ENCODE data around the gene RPS2. TPM values are rescaled to one million over a fixed set of nuclear protein-coding genes. Genes with fewer than 3 reads are reported as not detected.
A peak's percentile ranks its signal among the peaks of the same experiment; 100 is the strongest.
"Not testable (repeated sequence)": the region's sequence is repeated elsewhere in the genome, so short reads cannot be mapped to it uniquely, and the experiment has no call there.

RPS2 gene
- total RNA-seq, 1 donor from 2014 or later = 1,669 TPM

DNA sequence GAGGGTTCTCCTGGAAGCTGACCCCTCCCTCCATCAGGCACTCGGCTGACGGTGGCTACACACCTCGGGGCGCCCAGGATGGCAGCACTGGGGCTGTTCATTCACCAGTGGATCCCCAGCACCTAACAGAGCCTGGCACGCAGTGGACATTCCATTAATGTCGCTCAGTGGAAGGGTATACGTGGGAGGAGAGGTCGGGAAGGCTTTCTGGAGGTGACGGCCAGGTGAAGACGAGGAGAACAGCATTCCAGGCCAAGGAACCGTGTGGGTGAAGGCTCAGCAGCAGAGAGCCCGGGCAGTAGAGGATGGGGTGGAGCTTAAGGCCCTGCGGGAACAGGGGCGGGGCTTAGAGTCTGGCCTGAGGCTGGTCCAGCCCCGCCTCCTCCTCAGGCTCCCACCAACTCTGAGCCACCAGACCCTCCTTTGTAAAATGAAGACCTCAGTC lies 43.9 kb downstream of the RPS2 start:
- no peak for DNase-seq (ENCODE audit: low spot score)

DNA sequence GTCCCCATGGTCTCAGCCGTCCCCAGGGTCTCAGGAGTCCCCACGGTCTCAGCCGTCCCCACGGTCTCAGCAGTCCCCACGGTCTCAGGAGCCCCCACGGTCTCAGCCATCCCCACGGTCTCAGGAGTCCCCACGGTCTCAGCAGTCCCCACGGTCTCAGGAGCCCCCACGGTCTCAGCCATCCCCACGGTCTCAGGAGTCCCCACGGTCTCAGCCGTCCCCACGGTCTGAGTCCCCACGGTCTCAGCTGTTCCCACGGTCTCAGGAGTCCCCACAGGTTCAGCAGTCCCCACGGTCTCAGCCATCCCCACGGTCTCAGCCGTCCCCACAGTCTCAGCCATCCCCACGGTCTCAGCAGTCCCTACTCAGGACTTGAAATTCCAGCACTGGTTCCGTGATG lies 44.5 kb downstream of the RPS2 start:
- not testable (repeated sequence) for DNase-seq (ENCODE audit: low spot score)

DNA sequence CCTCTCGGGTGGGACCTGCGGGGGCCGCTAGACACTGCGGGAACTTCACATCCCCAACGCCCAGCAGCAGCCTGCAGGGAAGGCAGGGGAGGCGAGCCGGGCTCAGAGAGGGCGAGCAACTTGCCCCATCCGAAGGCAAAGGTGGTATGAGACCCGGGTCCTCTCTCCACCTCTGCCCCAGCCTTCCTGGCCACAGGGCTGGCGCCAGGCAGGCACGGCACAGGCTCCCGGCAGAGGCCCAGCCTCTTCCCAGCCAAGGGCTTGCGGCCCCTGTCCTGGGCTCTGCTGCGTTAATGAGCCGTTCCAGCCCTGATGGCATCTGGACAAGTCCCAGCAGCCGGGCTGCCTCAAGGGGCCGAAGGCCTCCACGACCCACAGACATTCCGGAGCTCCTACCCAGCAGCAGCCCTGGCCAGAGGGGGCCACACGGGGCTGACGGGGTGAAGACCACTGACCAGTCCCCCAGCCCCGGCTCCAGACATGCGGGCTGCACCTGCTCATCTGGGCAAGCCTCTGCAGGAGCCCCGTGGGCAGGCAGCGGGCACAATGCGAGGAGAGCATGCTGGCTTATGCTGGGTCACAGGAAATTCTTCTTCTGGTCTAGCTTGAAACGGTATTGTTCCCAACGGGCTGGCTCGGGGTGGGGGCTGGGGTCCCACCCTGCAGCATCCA lies 45.2 kb downstream of the RPS2 start:
- no peak for DNase-seq (ENCODE audit: low spot score)

DNA sequence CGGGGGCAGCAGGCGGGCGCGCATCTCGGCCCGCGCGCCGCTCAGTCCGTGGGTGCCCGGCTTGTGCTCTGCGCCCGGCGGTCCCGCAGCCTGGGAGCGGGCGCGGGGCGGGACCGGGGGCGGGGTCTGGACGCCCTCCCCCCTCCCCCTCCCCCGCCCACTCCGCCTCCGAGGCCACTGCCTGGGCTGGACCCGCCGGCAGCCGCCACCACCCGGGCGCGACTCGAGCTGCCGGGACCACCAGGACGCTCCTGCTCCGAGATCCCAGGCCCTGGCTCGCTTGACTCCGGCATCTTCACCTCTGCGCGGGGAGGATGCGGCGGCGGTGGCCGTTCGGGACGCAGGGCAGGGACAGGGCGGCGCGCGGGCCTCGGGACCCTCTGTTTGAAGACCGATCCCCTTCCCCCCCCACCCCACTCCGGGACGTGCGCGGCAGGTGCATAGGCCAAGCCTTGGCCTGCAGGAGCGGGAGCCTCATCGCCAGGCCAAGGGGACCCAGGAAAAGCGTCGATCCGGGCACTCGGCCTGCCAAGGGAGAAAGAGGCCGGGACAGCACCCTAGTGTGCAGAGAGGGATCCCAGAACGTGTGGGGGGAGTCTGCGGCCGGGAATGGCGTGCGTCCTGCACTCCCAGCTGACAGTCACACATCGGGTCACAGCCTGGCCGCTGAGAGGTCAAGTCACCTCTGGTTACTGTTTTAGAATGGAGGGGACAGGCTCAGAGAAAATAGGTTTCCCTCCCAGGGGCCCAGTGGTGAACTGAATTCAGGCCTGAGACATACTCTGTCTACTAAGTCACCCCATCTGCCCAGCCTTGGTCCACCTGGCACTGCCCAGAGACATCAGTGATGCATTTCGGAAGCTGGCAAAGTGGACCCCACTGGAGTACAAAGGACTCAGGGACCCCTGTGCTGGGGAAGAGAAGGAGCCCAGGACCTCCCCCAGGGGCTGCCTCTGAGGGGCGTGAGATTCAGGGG lies 46.0 kb downstream of the RPS2 start, which contains the start of gene HS3ST6:
TSS of gene HS3ST6 (minus strand) at position 65 of the 976 bp plus-strand sequence. CDS start 92 bp downstream, outside the sequence.
- DNase-seq (ENCODE audit: low spot score) = no peak

DNA sequence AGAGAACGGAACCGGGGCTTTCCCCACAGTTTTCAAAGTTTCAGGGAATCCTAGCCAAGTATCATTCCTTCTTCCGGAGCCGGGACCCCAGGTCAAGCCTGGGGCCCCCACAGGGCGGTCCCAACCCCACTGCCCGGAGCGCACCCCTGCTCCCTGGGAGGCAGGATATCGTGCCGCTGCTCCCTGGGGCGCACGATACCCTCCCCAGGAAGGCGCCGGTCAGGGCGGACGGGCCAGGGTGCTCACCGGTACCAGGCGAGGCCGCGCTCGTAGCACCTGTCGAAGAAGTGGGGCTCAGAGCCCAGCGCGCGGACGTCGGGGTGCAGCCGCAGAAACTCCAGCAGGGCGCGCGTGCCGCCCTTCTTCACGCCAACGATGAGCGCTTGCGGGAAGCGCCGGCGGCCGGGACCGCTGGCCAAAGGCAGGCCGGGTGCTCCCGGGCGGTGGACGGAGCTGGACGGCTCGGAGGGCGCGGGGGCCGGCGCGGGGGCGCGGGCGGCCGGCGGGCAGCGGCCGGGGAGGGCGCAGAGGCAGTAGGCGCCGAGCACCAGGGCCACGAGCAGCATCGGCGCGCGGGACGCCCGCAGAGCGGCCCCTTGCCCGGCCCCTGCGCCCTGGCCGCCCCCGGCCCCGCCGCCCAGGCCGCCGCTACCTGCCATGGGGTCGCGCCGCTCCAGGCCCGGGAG lies 46.8 kb downstream of the RPS2 start:
- DNase-seq (ENCODE audit: low spot score) = no peak

DNA sequence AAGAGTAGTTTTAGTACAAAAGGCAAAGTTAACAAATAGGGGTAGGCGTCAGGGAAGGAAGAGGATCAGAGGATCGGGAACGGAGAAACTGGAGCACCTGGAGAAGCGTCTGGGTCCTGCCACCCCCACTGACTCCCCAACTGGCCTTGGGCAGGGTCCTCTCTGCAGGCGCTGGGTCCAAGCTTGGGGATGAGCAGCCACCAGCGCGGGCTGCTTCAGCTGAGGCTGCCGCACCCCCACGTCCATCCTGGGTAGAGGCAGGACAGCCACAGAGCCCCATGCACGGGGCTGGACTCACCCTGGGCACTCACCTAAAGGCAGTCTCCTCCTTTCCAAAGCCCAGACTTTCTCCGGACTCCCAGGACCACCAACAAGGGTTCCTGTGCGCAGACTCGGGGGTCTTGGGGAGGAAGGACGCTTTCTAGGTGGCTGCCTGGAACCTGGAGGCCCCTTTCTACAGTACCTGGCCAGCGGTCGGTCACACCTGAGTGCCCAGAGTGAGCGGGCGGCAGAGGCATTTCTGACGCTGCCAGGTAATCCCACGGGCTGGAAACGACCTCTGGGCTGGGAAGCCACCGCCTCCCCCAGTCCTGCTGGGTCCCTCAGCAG lies 47.5 kb downstream of the RPS2 start:
- DNase-seq (ENCODE audit: low spot score) = no peak

DNA sequence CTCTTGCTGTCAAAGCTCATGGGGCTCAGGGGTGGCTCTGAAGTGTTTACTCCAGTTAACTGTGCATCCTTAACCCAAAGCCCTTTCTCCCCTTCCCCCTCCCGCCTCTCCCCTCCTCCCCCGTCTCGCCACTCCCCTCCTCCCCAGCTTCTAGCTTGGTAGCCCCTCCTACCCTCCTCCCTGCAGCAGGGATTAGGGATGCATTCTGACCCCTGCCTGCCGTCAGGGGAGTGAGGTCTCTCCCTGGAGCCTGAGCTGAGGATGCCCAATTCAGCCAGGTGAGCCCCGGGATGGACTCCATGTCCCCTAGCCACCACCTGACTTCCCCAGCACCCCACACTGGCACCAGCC lies 48.0 kb downstream of the RPS2 start:
- DNase-seq (ENCODE audit: low spot score) = no peak

DNA sequence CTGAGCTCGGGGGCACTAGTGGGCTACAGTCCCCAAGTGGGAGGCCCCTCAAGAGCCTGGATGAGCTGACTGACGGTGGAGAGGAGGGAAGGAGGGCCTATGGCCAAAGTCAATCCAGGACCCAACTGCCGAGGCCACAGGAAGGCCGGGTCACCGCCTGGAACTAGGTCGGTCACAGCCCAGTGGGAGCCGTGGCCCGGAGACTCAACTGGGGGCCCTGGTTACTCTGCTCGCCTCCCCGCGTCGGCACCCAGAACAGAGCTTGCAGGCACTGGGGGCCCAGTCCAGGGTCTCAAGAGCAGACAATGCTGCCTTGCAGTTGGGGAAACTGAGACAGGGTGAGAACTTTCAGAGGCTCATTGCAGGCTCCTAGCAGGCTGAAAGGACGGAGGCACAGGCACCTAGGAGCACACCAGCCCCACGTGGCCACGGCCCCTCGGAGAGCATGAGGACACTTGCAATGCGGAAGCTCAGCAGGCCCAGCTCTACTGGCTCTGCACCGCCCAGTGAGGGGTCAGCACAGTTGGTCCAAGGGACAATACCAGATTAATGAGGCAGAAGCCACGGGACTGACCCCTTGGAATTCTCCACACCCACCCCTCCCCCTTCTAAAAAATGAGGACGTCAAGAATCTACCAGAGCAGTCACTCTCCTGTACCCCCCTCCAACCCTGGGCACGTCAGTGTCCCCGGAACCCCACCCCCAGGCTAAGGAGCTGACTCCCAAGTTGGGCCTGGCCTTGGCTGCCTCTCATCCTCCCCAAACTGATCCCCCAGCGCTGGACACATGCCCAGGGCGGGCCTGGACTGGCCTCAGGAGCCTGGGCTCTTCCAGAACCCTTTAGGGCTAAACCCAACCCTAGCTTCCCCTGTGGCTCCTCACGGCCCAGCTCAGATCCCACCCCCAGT lies 48.6 kb downstream of the RPS2 start:
- DNase-seq (ENCODE audit: low spot score) = peak; percentile 38

DNA sequence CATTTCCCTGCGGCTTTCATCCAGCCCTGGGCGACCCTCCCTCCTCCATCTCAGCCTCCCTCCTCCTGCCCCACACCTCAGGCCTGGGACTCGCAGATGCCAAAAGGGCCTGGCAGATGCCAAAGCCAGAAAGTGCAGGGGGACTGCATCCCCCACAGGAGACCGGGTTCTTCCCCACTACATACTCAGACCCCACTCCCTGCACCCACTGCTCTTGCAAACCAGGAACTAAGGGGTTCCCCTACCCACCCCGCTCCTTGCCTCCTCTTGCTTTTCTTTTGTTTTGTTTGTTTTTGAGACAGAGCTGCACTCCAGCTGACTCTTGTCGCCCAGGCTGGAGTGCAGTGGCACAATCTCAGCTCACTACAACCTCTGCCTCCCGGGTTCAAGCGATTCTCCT lies 49.6 kb downstream of the RPS2 start:
- DNase-seq (ENCODE audit: low spot score) = no peak

DNA sequence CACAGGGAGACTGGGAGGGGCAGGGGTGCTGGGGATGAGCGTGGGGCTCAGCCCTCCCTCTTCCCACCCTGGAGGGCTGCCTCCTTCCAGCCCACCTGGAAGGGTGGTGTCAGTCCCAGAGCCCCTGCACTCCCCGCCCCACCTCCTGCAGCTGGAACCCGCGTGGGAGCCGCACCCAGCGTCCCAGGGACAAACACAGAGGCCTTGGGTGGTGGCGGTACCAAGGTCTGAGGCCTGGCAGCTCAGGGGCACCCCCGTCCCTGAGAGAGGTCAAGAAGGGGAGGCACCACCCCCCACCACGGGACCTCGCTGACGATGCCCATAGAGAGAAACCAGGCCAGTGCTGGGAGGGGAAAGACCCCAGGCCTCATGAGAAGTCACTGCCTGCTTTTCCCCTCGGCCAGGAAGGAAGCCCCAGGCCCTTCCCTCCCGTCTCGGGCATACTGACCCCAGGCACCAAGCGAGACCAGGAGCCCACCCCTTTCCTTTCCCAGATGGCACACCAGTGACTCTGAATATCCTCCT lies 50.5 kb downstream of the RPS2 start:
- DNase-seq (ENCODE audit: low spot score) = no peak

DNA sequence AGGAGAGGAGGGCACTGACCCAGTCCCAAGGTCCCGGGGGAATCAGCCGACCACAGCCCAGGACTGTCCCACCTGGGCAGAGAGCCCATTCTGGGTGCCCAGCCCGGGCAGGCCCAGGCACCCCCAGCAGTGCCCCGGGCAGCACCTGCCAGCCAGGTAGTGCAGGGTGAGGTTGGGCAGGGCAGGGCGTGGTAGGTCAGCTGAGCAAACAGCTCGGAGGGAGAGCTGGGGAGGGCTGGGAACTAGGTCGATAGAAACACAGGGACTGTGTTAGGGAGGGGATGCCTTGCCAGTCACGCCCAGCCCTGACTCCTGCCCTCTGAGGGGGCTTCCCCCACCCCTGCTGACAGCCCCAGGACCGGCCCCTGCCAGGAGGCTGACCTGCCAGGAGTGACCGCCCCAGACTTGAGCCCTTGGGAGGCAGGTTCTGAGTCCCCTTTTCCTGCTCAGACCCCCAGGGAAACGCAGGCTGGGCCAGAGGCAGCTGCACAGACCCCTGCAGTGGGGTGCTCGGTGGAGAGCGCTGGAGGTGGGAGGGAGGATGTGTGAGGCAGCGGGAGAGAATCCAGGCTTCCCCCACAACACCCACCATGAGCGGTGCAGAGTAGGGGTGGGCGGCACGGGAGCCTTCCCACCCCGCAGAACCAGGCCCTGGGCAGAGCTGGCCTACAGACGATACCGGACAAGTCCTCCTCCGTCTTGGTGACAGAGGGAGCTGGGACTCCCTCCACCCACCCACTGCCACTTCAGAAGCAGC lies 51.1 kb downstream of the RPS2 start:
- no peak for DNase-seq (ENCODE audit: low spot score)

DNA sequence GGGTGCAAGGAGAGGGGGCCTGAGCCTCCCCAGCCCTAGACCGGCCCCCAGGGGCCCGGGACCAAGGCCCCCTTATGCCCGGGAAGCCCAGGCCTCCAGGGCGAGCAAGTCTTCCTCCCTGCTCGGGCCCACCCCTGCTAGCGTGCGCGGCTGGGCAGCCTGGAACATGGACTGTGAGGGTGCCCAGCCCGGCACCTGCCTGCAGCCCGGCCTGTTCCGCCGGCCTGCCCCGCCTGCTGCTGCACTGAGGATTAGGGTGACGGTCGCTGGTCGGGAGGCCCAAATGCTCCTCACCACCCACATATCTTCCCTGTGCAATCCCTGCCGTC lies 52.4 kb downstream of the RPS2 start:
- DNase-seq (ENCODE audit: low spot score) = no peak

Other genes with a start within 250 kb of the RPS2 start
- gene NME3, start 193.3 kb downstream of the RPS2 start, total RNA-seq (ENCODE audit: insufficient read depth, low replicate concordance) = 33.0 TPM
- gene EME2, start 192.0 kb downstream of the RPS2 start, total RNA-seq (ENCODE audit: insufficient read depth, low replicate concordance) = 7.2 TPM
- gene MRPS34, start 191.7 kb downstream of the RPS2 start, total RNA-seq (ENCODE audit: insufficient read depth, low replicate concordance) = 26.5 TPM
- 37.6 TPM for gene SPSB3, start 182.3 kb downstream of the RPS2 start, total RNA-seq (ENCODE audit: insufficient read depth, low replicate concordance)
- gene NUBP2, start 181.9 kb downstream of the RPS2 start, total RNA-seq (ENCODE audit: insufficient read depth, low replicate concordance) = 73.7 TPM
- 0.96 TPM for gene IGFALS, start 171.1 kb downstream of the RPS2 start, total RNA-seq (ENCODE audit: insufficient read depth, low replicate concordance)
- gene HAGH, start 138.0 kb downstream of the RPS2 start, total RNA-seq (ENCODE audit: insufficient read depth, low replicate concordance) = 34.4 TPM
- gene FAHD1, start 137.6 kb downstream of the RPS2 start, total RNA-seq (ENCODE audit: insufficient read depth, low replicate concordance) = 36.1 TPM
- not detected for gene MEIOB, start 92.7 kb downstream of the RPS2 start, total RNA-seq (ENCODE audit: insufficient read depth, low replicate concordance)
- not detected for gene HS3ST6, start 46.4 kb downstream of the RPS2 start, total RNA-seq (ENCODE audit: insufficient read depth, low replicate concordance)
- gene MSRB1, start 21.6 kb downstream of the RPS2 start, total RNA-seq (ENCODE audit: insufficient read depth, low replicate concordance) = 2.2 TPM
- gene RPL3L, start 10.1 kb downstream of the RPS2 start, total RNA-seq (ENCODE audit: insufficient read depth, low replicate concordance) = not detected
- gene NDUFB10, start 5.3 kb downstream of the RPS2 start, total RNA-seq (ENCODE audit: insufficient read depth, low replicate concordance) = 111 TPM
- gene RNF151, start 2.0 kb upstream of the RPS2 start, total RNA-seq (ENCODE audit: insufficient read depth, low replicate concordance) = not detected
- gene TBL3, start 7.2 kb upstream of the RPS2 start, total RNA-seq (ENCODE audit: insufficient read depth, low replicate concordance) = 10.4 TPM
- not detected for gene NOXO1, start 16.6 kb upstream of the RPS2 start, total RNA-seq (ENCODE audit: insufficient read depth, low replicate concordance)
- gene GFER, start 19.4 kb upstream of the RPS2 start, total RNA-seq (ENCODE audit: insufficient read depth, low replicate concordance) = 12.0 TPM
- 2.4 TPM for gene SYNGR3, start 25.1 kb upstream of the RPS2 start, total RNA-seq (ENCODE audit: insufficient read depth, low replicate concordance)
- 4.8 TPM for gene ZNF598, start 45.0 kb upstream of the RPS2 start, total RNA-seq (ENCODE audit: insufficient read depth, low replicate concordance)
- gene NPW, start 55.0 kb upstream of the RPS2 start, total RNA-seq (ENCODE audit: insufficient read depth, low replicate concordance) = not detected
- 30.3 TPM for gene NHERF2, start 62.1 kb upstream of the RPS2 start, total RNA-seq (ENCODE audit: insufficient read depth, low replicate concordance)
- 10.4 TPM for gene NTHL1, start 83.0 kb upstream of the RPS2 start, total RNA-seq (ENCODE audit: insufficient read depth, low replicate concordance)
- gene TSC2, start 83.2 kb upstream of the RPS2 start, total RNA-seq (ENCODE audit: insufficient read depth, low replicate concordance) = 50.1 TPM
- 99.9 TPM for gene PKD1, start 171.1 kb upstream of the RPS2 start, total RNA-seq (ENCODE audit: insufficient read depth, low replicate concordance)
- gene RAB26, start 183.8 kb upstream of the RPS2 start, total RNA-seq (ENCODE audit: insufficient read depth, low replicate concordance) = 0.48 TPM
- gene TRAF7, start 191.0 kb upstream of the RPS2 start, total RNA-seq (ENCODE audit: insufficient read depth, low replicate concordance) = 22.9 TPM
- gene CASKIN1, start 231.8 kb upstream of the RPS2 start, total RNA-seq (ENCODE audit: insufficient read depth, low replicate concordance) = not detected
- gene MLST8, start 240.6 kb upstream of the RPS2 start, total RNA-seq (ENCODE audit: insufficient read depth, low replicate concordance) = 25.8 TPM
- 3.6 TPM for gene BRICD5, start 246.0 kb upstream of the RPS2 start, total RNA-seq (ENCODE audit: insufficient read depth, low replicate concordance)